NCI-H82 treated with DMSO at 0.1 percent for 48 hours (cell line): ENCODE data around the gene VWA5B2.

Experiments used
- DNase-seq: peaks from one replicate; lab custom pipeline; 2025; ENCODE audit not compliant: unreplicated experiment; lab: John Stamatoyannopoulos, UW

The VWA5B2 gene

GRCh38 chr3:184229394-184230080 lies at the start of gene VWA5B2:
Gene VWA5B2, plus strand, starts transcription at chr3:184229585. Its CDS starts 944 bp downstream, at chr3:184230529.
- peak; percentile 53 for DNase-seq

GRCh38 chr3:184180165-184180564 lies 49.2 kb upstream of the VWA5B2 start:
- no peak for DNase-seq

- no peak for DNase-seq
These were observed 47.8 kb upstream of the VWA5B2 start for GRCh38 chr3:184181596-184181995.

- no peak for DNase-seq
These were observed 45.7 kb upstream of the VWA5B2 start for GRCh38 chr3:184183679-184184078.

- no peak for DNase-seq
These were observed 44.7 kb upstream of the VWA5B2 start for GRCh38 chr3:184184546-184185230.

- DNase-seq, result peak; percentile 99
These were observed 43.8 kb upstream of the VWA5B2 start for GRCh38 chr3:184185461-184186183.

GRCh38 chr3:184186184-184186901 lies 43.0 kb upstream of the VWA5B2 start, which contains the start of gene ABCF3:
Gene ABCF3, plus strand, starts transcription at chr3:184186199. Its CDS starts 9 bp downstream, at chr3:184186208.
- no peak for DNase-seq

GRCh38 chr3:184186902-184187207 lies 42.5 kb upstream of the VWA5B2 start:
- DNase-seq, result peak; percentile 75

- DNase-seq, result no peak
These were observed 41.3 kb upstream of the VWA5B2 start for GRCh38 chr3:184188080-184188479.

- no peak for DNase-seq
These were observed 40.0 kb upstream of the VWA5B2 start for GRCh38 chr3:184189421-184189820.

GRCh38 chr3:184192889-184193288 lies 36.5 kb upstream of the VWA5B2 start:
- DNase-seq, result no peak

- DNase-seq, result no peak
These were observed 35.3 kb upstream of the VWA5B2 start for GRCh38 chr3:184193991-184194539.

- DNase-seq, result no peak
These were observed 32.8 kb upstream of the VWA5B2 start for GRCh38 chr3:184196536-184196935.

- no peak for DNase-seq
These were observed 30.9 kb upstream of the VWA5B2 start for GRCh38 chr3:184198509-184198908.

GRCh38 chr3:184200825-184201224 lies 28.6 kb upstream of the VWA5B2 start:
- no peak for DNase-seq

- no peak for DNase-seq
These were observed 25.9 kb upstream of the VWA5B2 start for GRCh38 chr3:184203526-184203925.

- no peak for DNase-seq
These were observed 20.1 kb upstream of the VWA5B2 start for GRCh38 chr3:184209146-184209923.

GRCh38 chr3:184211297-184211696 lies 18.1 kb upstream of the VWA5B2 start:
- no peak for DNase-seq

GRCh38 chr3:184211718-184212117 lies 17.7 kb upstream of the VWA5B2 start:
- no peak for DNase-seq

GRCh38 chr3:184218814-184219213 lies 10.6 kb upstream of the VWA5B2 start:
- peak; percentile 65 for DNase-seq
